Inferior parietal cortex (tissue), 1 donor: Measurements from ENCODE around the gene MVD.

Source experiments
- DNase-seq: peaks from one replicate; pipeline ENCODE4 v3.0.0-alpha.2; 2016; ENCODE audit errors: extremely low spot score

The MVD gene

DNA sequence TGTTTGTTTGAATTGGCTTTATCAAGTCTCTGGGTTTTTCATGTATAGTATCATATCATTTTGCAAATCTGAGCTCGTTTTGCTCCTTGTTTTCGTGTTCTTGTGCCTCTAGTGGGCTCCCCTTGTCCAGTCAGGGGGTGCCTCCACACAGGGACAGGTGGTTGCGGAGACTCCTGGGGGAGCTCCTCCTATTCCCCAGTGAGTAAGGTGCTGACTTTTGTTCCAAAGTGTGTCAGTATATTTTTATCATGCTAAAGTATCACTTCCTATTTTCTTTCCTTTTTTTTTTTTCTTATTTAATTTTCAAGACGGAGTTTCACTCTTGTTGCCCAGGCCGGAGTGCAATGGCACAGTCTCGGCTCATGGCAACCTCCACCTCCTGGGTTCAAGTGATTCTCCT is 54.8 kb downstream of the MVD start:
- no peak for DNase-seq

DNA sequence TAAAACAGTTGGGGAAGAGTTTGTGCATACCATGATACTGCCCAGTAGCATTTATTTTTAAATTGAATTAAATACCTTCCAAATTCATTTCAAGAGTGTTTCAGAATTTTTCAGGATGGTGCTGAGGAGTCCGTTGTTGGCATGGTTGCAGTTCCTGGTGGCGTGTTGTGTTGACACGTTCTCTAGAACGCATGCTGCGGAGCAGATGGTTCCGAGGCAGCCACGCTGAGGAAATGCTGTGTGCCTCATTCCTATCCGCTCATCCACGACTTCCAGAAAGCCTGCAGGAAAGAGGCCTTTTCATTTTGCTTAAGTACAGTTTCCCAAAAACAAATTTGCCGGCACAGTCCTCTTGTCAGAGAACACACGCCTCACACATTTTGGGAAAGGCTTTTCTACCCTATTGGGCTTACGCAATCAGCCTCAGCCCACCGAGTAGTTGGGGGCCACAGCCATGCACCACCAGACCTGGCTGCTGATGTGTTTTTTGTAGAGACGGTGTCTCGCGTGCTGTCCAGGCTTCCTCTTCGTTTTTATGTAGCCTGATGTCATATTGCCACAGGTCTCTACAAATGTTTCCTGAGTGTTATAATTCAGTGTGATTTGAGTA is 56.6 kb downstream of the MVD start:
- no peak for DNase-seq

DNA sequence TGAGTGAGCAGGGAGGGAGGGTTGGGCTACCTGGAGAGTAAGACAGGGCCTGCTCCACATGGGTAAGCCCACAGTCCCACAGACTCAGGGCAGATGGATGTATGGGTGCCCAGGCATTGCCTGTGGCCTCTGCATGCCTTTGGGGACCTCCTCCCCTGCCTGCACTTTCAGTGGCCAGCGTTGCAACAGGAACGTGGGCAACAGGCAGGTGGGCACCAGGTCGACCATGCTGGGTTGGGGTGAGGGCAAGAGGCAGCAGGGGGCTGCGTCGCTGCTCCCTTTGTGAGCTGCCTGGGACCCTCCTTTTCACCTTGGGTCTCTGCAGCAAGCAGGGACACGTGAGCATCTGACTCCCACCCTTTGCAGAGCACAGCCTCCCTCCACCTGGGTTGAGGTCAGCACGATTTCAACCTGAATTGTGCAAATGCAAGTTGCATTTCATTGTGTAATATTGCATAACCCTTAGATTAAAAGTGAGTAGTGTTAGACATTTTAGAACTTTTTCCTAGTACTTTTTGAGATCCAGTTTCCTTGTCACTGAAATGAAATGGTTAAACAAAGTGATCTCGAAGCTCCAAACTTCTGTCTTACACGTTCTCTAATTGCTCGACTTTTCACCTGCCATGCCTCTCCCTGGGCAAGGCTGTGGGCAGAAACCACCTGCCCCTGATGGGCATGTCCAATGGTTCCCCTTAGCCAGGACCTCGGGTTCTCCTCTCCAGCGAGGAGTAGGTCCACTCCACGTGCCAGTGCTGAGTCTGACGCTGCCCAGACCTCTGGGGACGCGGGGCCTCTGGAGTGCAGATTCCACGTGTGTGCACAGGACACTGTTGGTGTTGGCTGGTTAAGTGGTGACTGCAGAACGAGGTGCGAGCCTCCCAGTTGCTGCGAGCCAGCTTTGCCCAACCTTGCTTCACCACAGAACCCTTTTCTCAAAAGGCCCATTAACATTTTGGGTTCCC is 57.4 kb downstream of the MVD start:
- no peak for DNase-seq

DNA sequence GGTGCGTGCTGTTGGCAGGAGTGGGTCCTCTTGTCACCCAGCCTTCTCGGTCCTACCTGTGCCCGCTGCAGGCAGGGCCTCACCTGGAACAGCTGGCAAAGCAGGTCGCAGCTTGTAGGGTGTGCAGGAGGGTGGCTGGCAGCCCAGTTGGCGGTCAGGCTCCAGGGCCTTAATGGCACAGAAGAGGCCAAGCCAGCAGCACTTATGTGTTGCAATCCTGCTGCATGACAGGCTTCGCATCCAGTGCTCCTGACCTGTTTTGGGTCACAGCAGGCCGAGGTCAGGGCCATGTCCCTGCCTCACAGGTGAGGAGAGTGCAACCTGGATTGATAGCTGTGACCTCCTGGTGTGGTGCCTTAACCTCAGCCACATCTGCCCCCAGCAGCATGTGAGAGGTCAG is 60.8 kb downstream of the MVD start:
- no peak for DNase-seq
